OCI-LY1 (cell line): ENCODE data around the gene MINDY4.

Experiments
- H2AFZ ChIP-seq: fragments of 200-600 bp; sonication (generic), shearing (Covaris generic); 2 replicates; pipeline ENCODE4 v1.6.0; 2014; ENCODE audit warnings: antibody characterized with exemption, mild to moderate bottlenecking, low read length
- H3F3A ChIP-seq: fragments of 200-600 bp; sonication (generic), shearing (Covaris generic); 2 replicates; pipeline ENCODE4 v1.6.0; 2014; ENCODE audit warnings: mild to moderate bottlenecking, antibody characterized with exemption, low read length, moderate library complexity; ENCODE audit not compliant: insufficient read depth
- H3K27ac ChIP-seq: fragments of 200-600 bp; sonication (generic); 2 replicates; pipeline ENCODE4 v1.5.1; 2014; ENCODE audit warnings: low read length, mixed run types, mild to moderate bottlenecking, low read depth; ENCODE audit not compliant: poor library complexity, severe bottlenecking
- H3K27me3 ChIP-seq: fragments of 200-600 bp; sonication (generic); 2 replicates; pipeline ENCODE4 v1.6.0; 2014; ENCODE audit warnings: antibody characterized with exemption, mild to moderate bottlenecking, low read length, moderate library complexity; ENCODE audit not compliant: insufficient read depth
- H3K36me3 ChIP-seq: fragments of 200-600 bp; sonication (generic); 2 replicates; pipeline ENCODE4 v1.6.1; 2014; ENCODE audit warnings: mild to moderate bottlenecking, antibody characterized with exemption, low read length, moderate library complexity, mixed read lengths; ENCODE audit not compliant: insufficient read depth
- H3K4me1 ChIP-seq: fragments of 200-600 bp; sonication (generic); 2 replicates; pipeline ENCODE4 v1.5.1; 2014; ENCODE audit warnings: mild to moderate bottlenecking, low read length, moderate library complexity; ENCODE audit not compliant: insufficient read depth, severe bottlenecking
- H3K4me2 ChIP-seq: fragments of 200-600 bp; sonication (generic), shearing (Covaris generic); 2 replicates; pipeline ENCODE4 v1.6.1; 2014; ENCODE audit warnings: low read length
- H3K4me3 ChIP-seq: fragments of 200-600 bp; sonication (generic); 2 replicates; pipeline ENCODE4 v1.5.1; 2014; ENCODE audit warnings: low read length, low read depth, mild to moderate bottlenecking, mixed read lengths; ENCODE audit not compliant: poor library complexity, severe bottlenecking
- H3K79me2 ChIP-seq: fragments of 200-600 bp; shearing (Covaris generic); 2 replicates; pipeline ENCODE4 v1.6.1; 2016; ENCODE audit warnings: mixed run types, low read length, mixed read lengths; ENCODE audit not compliant: insufficient read depth
- H3K9ac ChIP-seq: fragments of 200-600 bp; sonication (generic), shearing (Covaris generic); 2 replicates; pipeline ENCODE4 v1.6.1; 2014; ENCODE audit warnings: mild to moderate bottlenecking, low read length, mixed read lengths
- H3K9me2 ChIP-seq: fragments of 200-600 bp; sonication (generic), shearing (Covaris generic); 2 replicates; pipeline ENCODE4 v1.6.1; 2014; ENCODE audit warnings: low read depth, mild to moderate bottlenecking, low read length, mixed read lengths
- H3K9me3 ChIP-seq: fragments of 200-600 bp; shearing (Covaris generic); 2 replicates; pipeline ENCODE4 v1.6.1; 2014; ENCODE audit warnings: low read length, mixed read lengths
- H4K20me1 ChIP-seq: fragments of 200-600 bp; sonication (generic), shearing (Covaris generic); 2 replicates; pipeline ENCODE4 v1.6.0; 2016; ENCODE audit warnings: mild to moderate bottlenecking, low read length; ENCODE audit not compliant: insufficient read depth
- CTCF ChIP-seq: fragments of 200-600 bp; sonication (generic), shearing (Covaris generic); IDR thresholded peaks from 2 replicates; pipeline ENCODE4 v1.5.1; 2017; ENCODE audit warnings: mild to moderate bottlenecking, antibody characterized with exemption, low read length, moderate library complexity, mixed read lengths
- EZH2 ChIP-seq: fragments of 200-600 bp; sonication (generic), shearing (Covaris generic); IDR thresholded peaks from 2 replicates; pipeline ENCODE4 v1.8.0; 2017; ENCODE audit warnings: borderline replicate concordance, mixed run types, mild to moderate bottlenecking, antibody characterized with exemption, low read length, moderate library complexity, mixed read lengths

MINDY4 gene

DNA sequence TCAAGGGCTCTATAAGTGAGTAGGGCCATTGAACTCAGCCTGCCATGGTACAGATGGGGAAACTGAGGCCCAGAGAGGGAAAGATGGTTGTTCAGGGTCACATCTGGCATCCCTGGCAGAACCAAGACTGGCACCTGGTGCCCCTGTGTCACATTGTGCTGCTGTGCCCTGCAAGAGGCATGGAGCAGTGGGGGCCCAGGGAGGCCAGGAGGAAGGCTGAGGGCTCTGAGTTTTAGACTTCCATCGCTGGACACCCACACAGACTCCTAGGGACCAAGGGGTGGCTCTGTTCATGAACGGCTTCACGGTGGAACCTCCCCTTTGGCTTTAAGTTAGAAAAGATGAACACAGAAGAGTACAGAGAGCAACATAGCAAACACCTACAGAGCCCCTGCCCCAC is 73.7 kb downstream of the MINDY4 start:
- Histone ChIP-seq H3K9me3 (no peaks in the 10 kb centered on the region), H3K4me3 (no peak overlapping the region), H3K79me2 (no peaks in the 10 kb centered on the region), H4K20me1 (no peaks in the 10 kb centered on the region), H3K27ac (no peak overlapping the region), H3K9me2 (no peaks in the 10 kb centered on the region), H3K4me2 (no peak overlapping the region), H3K27me3 (peaks cover 5% of the 10 kb centered on the region; the same call in 1 of the 2 replicates), H3K4me1 (no peaks in the 10 kb centered on the region), H3K36me3 (no peaks in the 10 kb centered on the region), H3F3A (no peaks in the 10 kb centered on the region), H3K9ac (no peak overlapping the region), H2AFZ (no peak overlapping the region)
- no peak for TF ChIP-seq EZH2
- TF ChIP-seq CTCF: no peak

DNA sequence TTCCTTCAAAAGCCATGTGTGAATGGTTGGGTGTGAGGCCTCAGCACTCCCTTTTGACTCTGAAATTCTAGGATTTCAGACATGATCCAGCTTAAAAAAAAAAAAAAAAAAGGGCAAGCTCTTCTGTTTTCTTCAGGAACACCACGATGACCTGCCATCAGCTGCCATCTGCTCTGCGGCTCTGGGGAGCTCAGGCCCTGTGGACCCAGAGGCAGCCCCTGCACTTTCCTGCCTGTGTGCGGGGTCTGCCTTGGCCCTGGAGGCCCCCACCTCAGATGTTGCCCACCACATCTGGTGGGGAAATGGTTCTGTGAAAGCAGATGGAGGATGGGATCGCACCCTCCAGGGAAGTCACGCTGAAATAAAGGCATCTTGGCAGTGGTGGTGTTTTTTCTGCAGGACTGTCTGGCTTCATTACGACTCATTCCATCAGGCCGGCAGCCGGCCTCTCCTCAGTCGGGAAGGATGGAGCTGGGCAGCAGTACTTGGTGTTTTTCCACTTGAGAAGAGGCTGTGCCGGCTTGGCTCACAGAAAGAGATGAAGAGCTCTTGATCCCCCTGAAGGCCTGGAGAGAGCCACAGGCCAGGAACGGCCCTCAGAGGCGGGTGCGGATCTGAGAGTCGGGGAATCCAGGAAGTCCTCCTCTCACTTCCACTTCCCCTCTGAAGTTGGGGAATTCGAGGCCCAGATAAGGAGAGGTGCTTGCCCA is 74.4 kb downstream of the MINDY4 start:
- Histone ChIP-seq H3F3A (no peaks in the 10 kb centered on the region), H3K4me3 (no peak overlapping the region), H3K36me3 (no peaks in the 10 kb centered on the region), H3K27ac (no peak overlapping the region), H3K9me3 (no peaks in the 10 kb centered on the region), H3K79me2 (no peaks in the 10 kb centered on the region), H3K27me3 (0 out of 2 replicates have a peak, but pooled peaks cover 5% of the 10 kb centered on the region), H3K4me2 (no peak overlapping the region), H3K4me1 (no peaks in the 10 kb centered on the region), H3K9me2 (no peaks in the 10 kb centered on the region), H3K9ac (no peak overlapping the region), H2AFZ (no peak overlapping the region), H4K20me1 (no peaks in the 10 kb centered on the region)
- TF ChIP-seq CTCF (no peak), EZH2 (no peak)

DNA sequence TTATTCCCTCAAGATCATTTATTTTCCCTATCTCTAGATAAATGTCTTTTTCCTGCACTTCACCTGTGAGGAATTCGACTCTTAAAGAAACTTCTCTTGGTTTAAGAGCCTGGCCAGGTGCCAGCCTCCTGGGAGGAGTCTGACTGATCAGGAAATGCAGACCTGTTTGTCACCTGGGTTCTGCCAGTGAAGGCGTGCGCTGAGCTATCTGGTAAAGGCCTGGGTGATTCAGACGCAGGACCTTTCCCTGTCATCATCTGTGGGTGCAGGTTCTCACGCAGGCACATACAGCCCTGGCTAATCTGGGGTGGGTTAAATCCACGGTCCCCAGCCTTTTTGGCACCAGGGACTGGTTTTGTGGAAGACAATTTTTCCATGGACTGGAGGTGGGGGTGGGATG is 75.2 kb downstream of the MINDY4 start:
- Histone ChIP-seq H2AFZ (no peak overlapping the region), H3F3A (no peaks in the 10 kb centered on the region), H3K27ac (no peak overlapping the region), H3K79me2 (no peaks in the 10 kb centered on the region), H3K9ac (no peak overlapping the region), H3K4me1 (no peaks in the 10 kb centered on the region), H3K9me2 (no peaks in the 10 kb centered on the region), H4K20me1 (no peaks in the 10 kb centered on the region), H3K4me3 (no peak overlapping the region), H3K36me3 (no peaks in the 10 kb centered on the region), H3K9me3 (no peaks in the 10 kb centered on the region), H3K27me3 (0 out of 2 replicates have a peak, but pooled peaks cover 5% of the 10 kb centered on the region), H3K4me2 (no peak overlapping the region)
- TF ChIP-seq CTCF (no peak), EZH2 (no peak)
